Nephron progenitor cell (in vitro differentiated cells): Measurements from ENCODE around the gene C2CD4C.

Experiments
- DNase-seq: peaks from one replicate; pipeline ENCODE4 v3.0.0; 2021
- H3K27ac Mint-ChIP-seq: 2 replicates; pipeline ENCODE4 v1.8.0; 2021; ENCODE audit warnings: mild to moderate bottlenecking, moderate library complexity, mixed read lengths
- H3K27me3 Mint-ChIP-seq: 2 replicates; pipeline ENCODE4 v1.8.0; 2021; ENCODE audit warnings: mild to moderate bottlenecking, low read depth, mixed read lengths; ENCODE audit not compliant: poor library complexity
- H3K36me3 Mint-ChIP-seq: 2 replicates; pipeline ENCODE4 v1.8.0; 2021; ENCODE audit warnings: low read depth, mixed read lengths
- H3K4me1 Mint-ChIP-seq: 2 replicates; pipeline ENCODE4 v1.8.0; 2021; ENCODE audit warnings: mixed read lengths
- H3K4me3 Mint-ChIP-seq: 2 replicates; pipeline ENCODE4 v1.8.0; 2021; ENCODE audit warnings: mild to moderate bottlenecking, moderate library complexity, mixed read lengths
- H3K9me3 Mint-ChIP-seq: 2 replicates; pipeline ENCODE4 v1.8.0; 2021; ENCODE audit warnings: mild to moderate bottlenecking, moderate library complexity, mixed read lengths
- CTCF ChIP-seq: fragments of 200-600 bp; sonication (generic); IDR thresholded peaks from 2 replicates; pipeline ENCODE4 v1.5.0; 2021; ENCODE audit warnings: antibody characterized with exemption

Gene C2CD4C

GRCh38 chr19:368630-369024, 40.3 kb downstream of the C2CD4C start:
- Mint-ChIP-seq H3K27me3 (peaks cover 29% of the 10 kb centered on the region), H3K9me3 (peaks cover 17% of the 10 kb centered on the region), H3K27ac (peak overlapping the region; percentile 50), H3K36me3 (peaks cover 12% of the 10 kb centered on the region), H3K4me1 (peaks cover 54% of the 10 kb centered on the region), H3K4me3 (no peak overlapping the region)
- DNase-seq: no peak
- no peak for TF ChIP-seq CTCF

- Mint-ChIP-seq H3K4me1 (peaks cover 54% of the 10 kb centered on the region), H3K27me3 (peaks cover 28% of the 10 kb centered on the region)
- DNase-seq: no peak
Measured at GRCh38 chr19:367963-368629, 40.9 kb downstream of the C2CD4C start.

GRCh38 chr19:367561-367960, 41.4 kb downstream of the C2CD4C start:
- Mint-ChIP-seq H3K4me1 (peaks cover 54% of the 10 kb centered on the region), H3K9me3 (peaks cover 17% of the 10 kb centered on the region)

More at GRCh38 chr19:367963-368629, 40.9 kb downstream of the C2CD4C start:
- Mint-ChIP-seq H3K27ac (peak overlapping the region; percentile 50), H3K36me3 (peaks cover 12% of the 10 kb centered on the region), H3K4me3 (peak overlapping the region; percentile 23), H3K9me3 (peaks cover 17% of the 10 kb centered on the region)
- TF ChIP-seq CTCF: no peak

GRCh38 chr19:366951-367350, 42.0 kb downstream of the C2CD4C start:
- no peak for TF ChIP-seq CTCF
- no peak overlapping the region for H3K27ac Mint-ChIP-seq
- no peak for DNase-seq
- H3K36me3 Mint-ChIP-seq: peaks cover 12% of the 10 kb centered on the region
- H3K4me3 Mint-ChIP-seq: no peak overlapping the region
- H3K4me1 Mint-ChIP-seq: peaks cover 51% of the 10 kb centered on the region
- H3K27me3 Mint-ChIP-seq: peaks cover 25% of the 10 kb centered on the region
- peaks cover 20% of the 10 kb centered on the region for H3K9me3 Mint-ChIP-seq

More at GRCh38 chr19:367561-367960, 41.4 kb downstream of the C2CD4C start:
- peak overlapping the region; percentile 23 for H3K4me3 Mint-ChIP-seq
- no peak for DNase-seq
- no peak for TF ChIP-seq CTCF
- H3K27me3 Mint-ChIP-seq: peaks cover 25% of the 10 kb centered on the region
- peaks cover 12% of the 10 kb centered on the region for H3K36me3 Mint-ChIP-seq
- no peak overlapping the region for H3K27ac Mint-ChIP-seq

- peaks cover 44% of the 10 kb centered on the region for H3K4me1 Mint-ChIP-seq
Measured at GRCh38 chr19:366205-366783, 42.7 kb downstream of the C2CD4C start.

More at GRCh38 chr19:366205-366783, 42.7 kb downstream of the C2CD4C start:
- Mint-ChIP-seq H3K4me3 (no peak overlapping the region), H3K36me3 (peaks cover 12% of the 10 kb centered on the region), H3K27me3 (peaks cover 25% of the 10 kb centered on the region), H3K27ac (no peak overlapping the region), H3K9me3 (peaks cover 20% of the 10 kb centered on the region)
- DNase-seq: no peak
- TF ChIP-seq CTCF: no peak
